GM19467 (cell line): ENCODE data around the gene SNN.

Source experiments
- ATAC-seq: cut with Tn5 transposase; IDR thresholded peaks from one replicate; pipeline ENCODE4 v1.9.1; 2021; ENCODE audit warnings: mild to moderate bottlenecking, moderate library complexity; ENCODE audit not compliant: unreplicated experiment

The SNN gene

GRCh38 chr16:11696266-11697012 lies 28.2 kb downstream of the SNN start:
- no peak for ATAC-seq

- no peak for ATAC-seq
Measured at GRCh38 chr16:11697319-11697718, 29.1 kb downstream of the SNN start.

GRCh38 chr16:11698271-11698689 lies 30.0 kb downstream of the SNN start:
- no peak for ATAC-seq

- ATAC-seq, result no peak
Measured at GRCh38 chr16:11699234-11699894, 31.1 kb downstream of the SNN start.

DNA sequence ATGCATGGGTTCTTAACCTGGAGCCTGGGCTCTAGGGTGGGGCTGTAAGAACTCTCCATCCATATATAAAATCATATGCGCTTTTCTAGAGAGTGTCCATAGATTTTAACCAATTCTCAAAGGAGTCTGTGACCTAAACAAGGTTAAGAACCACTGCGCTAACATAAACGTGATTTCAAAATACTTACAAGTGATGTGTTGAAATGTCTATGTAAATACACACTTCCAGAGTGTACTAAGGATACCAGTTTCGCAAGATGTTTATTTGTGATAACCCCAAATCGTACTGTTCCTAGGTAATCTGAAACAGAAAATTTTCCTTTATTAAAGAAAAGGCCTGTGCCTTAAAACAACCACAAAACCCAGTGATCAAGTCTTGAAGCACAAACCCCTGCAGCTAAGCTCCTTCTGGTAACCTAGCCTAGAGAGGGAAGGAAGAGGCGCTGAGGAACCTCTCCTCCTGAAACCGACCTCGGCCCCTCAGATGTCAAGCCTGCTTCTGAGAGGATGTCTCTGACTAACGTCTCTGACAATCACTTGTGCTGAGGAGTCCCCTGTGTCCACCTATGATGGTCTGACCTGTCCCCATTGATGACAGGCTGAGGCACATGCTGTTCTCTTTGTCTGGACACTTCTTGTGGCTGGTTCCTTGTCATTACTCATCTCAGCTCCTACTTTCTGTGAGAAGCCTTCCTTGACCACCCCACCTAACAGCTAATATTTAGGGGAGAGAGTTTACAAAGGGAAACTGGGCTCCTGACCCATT lies 32.2 kb downstream of the SNN start:
- no peak for ATAC-seq

- ATAC-seq, result no peak
Measured at GRCh38 chr16:11705311-11706025, 37.2 kb downstream of the SNN start.

GRCh38 chr16:11706180-11706742 lies 38.0 kb downstream of the SNN start:
- ATAC-seq, result peak; percentile 61

- no peak for ATAC-seq
Measured at GRCh38 chr16:11707679-11708197, 39.5 kb downstream of the SNN start.

DNA sequence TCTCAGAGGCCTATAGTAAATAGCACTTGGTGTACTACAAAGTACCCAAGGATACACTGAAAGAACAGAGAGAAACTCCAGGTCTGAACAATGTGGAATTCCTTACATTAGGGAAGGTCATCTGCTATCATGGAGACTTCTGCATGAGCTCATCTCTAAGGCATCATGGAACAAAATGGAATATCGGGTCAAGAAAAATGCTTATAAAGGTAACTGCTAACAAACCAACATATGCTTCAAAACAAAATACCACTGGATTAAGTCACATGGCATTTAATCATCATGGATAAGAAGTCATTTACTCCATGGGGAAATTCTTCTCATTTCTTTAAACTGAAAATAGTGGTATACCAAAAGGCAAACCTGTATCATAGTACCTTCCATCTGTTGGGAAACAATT lies 40.2 kb downstream of the SNN start:
- no peak for ATAC-seq

DNA sequence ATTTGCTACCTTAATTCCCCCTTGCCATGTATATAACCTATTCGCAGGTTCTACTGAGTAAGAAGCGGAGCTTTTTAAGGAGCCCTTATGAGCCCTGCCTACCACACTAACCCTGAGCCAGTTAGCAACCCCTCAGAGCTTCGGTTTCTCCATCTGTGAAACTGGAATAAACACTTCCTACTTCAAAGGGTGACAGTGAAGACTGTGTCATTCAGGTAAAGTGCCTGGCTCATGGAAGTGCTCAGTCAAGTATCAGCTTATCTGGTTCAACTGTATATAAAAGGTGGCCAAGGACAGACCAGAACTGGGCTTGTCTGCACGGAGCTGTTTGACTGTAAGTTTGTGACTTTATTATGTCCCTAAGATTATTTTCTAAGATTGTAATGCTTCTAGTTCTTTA lies 43.4 kb downstream of the SNN start:
- no peak for ATAC-seq

- no peak for ATAC-seq
Measured at GRCh38 chr16:11712122-11712521, 43.9 kb downstream of the SNN start.

DNA sequence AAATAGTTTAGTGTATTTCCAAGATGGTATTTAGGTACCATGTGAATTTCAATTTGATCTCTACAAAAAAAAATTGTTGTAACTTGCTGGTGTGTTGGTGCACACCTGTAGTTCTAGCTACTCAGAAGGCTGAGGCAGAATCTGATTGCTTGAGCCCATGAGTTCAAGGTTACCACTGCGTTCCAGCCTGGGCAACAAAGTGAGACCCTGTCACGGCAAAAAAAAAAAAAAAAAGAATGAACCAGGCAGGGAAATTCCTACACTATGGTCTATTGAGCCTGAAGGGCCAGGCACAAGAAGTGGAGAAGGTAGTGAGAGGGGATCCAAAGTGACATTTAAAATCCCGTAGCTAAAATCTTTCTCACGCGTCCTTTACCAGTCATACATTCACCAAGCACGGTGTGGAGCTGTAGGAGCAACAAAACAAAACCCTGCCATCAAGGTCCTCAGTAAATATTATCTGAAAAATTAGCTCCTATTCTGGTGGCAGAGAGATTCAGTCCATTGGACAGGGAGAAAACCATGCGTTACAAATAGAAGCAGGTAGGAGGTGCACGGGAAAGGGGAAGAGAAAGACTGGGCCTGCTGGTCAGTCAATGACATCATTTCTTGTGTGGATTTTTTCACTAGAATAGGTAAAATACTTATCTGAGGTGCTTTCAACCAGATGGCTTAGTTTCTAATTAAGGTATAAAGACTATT lies 47.1 kb downstream of the SNN start:
- ATAC-seq, result no peak

DNA sequence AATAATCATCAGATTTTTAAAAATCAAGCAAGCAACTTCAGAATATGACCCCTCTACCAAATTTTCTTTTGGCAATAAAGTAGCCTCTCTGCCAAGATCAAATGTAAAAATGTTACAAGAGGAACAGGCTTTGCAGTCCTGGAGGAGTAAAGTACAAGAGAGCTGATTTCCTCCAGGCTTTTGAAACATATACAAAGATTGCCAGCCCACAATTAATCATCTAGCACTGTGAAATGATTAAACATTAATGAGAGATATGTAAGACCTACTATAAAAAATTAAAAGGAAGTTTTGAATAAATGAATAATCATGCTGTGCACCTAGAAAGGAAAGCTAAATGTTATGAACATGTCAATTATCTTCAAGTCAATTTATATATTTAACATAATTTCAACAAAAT lies 48.1 kb downstream of the SNN start:
- no peak for ATAC-seq

- no peak for ATAC-seq
Measured at GRCh38 chr16:11717811-11718210, 49.6 kb downstream of the SNN start.

GRCh38 chr16:11719171-11719570 lies 50.9 kb downstream of the SNN start:
- no peak for ATAC-seq

DNA sequence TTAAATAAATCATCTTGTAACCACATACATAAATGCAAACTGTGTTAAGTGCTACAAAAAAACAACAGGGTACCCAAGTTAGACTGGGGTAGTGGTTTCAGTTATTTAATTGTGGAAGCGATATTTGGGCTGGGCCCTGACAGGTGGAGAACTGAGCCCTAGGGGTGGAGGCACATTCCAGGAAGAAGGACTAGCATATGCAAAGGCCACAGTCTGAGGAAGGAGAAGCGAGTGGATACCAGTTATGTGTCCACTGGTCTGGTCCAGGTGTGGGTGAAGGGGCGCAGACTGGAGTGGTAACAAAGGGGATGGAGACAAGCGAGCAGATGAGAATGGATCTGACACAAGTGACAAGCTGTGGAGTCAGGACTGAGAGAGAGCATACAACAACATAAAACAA lies 51.5 kb downstream of the SNN start:
- no peak for ATAC-seq

DNA sequence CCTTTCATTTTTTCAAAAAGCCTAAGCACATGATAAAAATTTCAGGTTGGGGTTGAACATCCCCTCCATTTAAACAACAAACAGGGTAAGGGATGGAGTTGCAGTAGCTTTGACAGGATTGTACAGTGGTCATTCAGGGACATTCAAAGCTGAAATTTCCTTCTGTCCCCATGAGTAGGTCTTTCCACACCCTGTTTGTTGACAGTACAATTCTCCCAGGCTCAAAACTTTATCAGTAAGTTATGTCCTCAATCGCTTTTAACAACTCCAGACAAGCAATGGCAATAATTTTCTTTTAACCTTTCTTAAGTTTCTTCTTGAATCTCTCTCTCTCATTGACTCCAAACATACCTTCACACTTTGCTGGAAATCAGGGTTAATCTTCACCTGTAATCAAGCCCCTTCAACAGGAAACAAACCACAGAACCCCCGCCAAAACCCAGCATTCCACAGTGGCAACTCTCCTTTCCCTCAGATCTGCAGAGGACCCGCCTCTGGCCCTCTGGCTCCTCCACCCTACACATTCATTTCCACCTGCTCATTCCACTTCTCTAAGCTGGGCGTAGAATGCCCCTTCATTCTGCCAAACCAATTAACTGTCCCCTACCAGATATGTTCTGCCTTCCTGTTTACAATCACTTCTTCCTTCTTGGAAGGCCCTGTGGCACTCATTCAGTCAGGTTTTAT lies 53.7 kb downstream of the SNN start:
- ATAC-seq, result no peak

- ATAC-seq, result no peak
Measured at GRCh38 chr16:11722468-11722808, 54.2 kb downstream of the SNN start.

GRCh38 chr16:11725457-11725856 lies 57.2 kb downstream of the SNN start:
- no peak for ATAC-seq

- ATAC-seq, result no peak
Measured at GRCh38 chr16:11726008-11726407, 57.8 kb downstream of the SNN start.
